ENCODE measurements around the gene TSPAN16. TPM values are rescaled to one million over a fixed set of nuclear protein-coding genes. Genes with fewer than 3 reads are reported as not detected.

The TSPAN16 gene
- total RNA-seq, 1 experiment from 2014 or later: not detected

DNA sequence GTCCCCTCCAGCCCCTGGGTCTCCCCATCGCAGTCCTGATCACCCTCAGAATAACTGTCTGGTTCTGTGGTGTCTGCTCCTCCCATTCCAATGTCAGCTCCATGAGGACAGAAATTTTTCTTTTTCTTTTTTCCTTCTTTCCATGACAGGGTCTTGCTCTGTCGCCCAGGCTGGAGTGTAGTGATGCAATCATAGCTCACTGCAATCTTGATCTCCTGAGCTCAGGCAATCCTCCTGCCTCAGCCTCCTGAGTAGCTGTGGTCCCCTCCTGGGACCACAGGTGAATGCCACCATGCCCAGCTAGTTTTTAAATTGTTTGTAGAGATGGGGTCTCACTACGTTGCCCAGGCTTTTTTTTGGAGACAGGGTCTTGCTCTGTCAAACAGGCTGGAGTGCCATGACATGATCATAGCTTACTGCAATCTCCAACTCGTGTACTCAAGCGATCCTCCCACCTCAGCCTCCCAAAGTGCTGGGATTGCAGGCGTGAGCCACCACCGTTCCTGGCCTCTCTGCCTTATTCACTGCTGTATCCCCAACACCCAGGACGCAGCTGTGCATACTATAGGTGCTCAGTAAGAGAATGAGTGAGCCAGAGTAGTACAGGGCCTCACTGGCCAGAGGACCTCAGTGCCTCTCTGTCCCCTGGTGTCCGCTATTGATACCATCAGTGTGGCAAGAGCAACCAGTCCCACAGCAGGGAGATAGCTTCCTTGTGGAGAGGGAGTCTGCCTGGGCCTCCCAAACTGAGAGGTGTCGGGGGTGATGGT lies 28.5 kb upstream of the TSPAN16 start:
- TF ChIP-seq, protein P1, sequence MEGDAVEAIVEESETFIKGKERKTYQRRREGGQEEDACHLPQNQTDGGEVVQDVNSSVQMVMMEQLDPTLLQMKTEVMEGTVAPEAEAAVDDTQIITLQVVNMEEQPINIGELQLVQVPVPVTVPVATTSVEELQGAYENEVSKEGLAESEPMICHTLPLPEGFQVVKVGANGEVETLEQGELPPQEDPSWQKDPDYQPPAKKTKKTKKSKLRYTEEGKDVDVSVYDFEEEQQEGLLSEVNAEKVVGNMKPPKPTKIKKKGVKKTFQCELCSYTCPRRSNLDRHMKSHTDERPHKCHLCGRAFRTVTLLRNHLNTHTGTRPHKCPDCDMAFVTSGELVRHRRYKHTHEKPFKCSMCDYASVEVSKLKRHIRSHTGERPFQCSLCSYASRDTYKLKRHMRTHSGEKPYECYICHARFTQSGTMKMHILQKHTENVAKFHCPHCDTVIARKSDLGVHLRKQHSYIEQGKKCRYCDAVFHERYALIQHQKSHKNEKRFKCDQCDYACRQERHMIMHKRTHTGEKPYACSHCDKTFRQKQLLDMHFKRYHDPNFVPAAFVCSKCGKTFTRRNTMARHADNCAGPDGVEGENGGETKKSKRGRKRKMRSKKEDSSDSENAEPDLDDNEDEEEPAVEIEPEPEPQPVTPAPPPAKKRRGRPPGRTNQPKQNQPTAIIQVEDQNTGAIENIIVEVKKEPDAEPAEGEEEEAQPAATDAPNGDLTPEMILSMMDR (conservative IDR thresholded peaks at IDR 0.05; ENCODE audit: low read depth, low read length): no peak
- intact Hi-C loops (cut with micrococcal nuclease; ENCODE audit: unreplicated experiment): no loop called here
- CTCF ChIA-PET: interaction anchor here (0.6 kb wide), 1 partner anchor 214 kb away, joined by 8 read pairs; no protein-coding TSS in a partner anchor
- Histone ChIP-seq H3K9me3 (ENCODE audit: low read depth, low read length, poor library complexity, severe bottlenecking) (no peaks in the 10 kb centered on the region), H3K36me3 (ENCODE audit: insufficient read depth, low read length, poor library complexity, severe bottlenecking) (no peaks in the 10 kb centered on the region), H3K4me3 (ENCODE audit: low read depth, low read length, poor library complexity, severe bottlenecking) (no peak overlapping the region), H3K27me3 (replicated peaks; ENCODE audit: insufficient read depth, low read depth, low read length, poor library complexity) (no peaks in the 10 kb centered on the region), H3K4me1 (ENCODE audit: insufficient read depth, low read length, poor library complexity, severe bottlenecking) (peaks cover 6% of the 10 kb centered on the region), H3K27ac (ENCODE audit: low read depth, low read length, poor library complexity, severe bottlenecking) (no peak overlapping the region)
- BruUV-seq (replicated peaks): no TSS peak
- POLR2A ChIA-PET (ENCODE audit: low non-redundant PET): interaction anchor here (0.7 kb wide), 1 partner anchor 302 kb away, joined by 3 read pairs; no protein-coding TSS in a partner anchor
- no peak for DNase-seq (ENCODE audit: low spot score)

GRCh38 chr19:11268783-11269267 lies 27.1 kb upstream of the TSPAN16 start:
- no peak overlapping the region for H3K4me3 ChIP-seq (ENCODE audit: low read depth, low read length, poor library complexity, severe bottlenecking)
- no TSS peak for BruUV-seq (replicated peaks)
- CTCF ChIA-PET: no interaction called here
- no peak for TF ChIP-seq EZH2 (IDR thresholded peaks at IDR 0.05; ENCODE audit: borderline replicate concordance, low read depth, low read length, poor library complexity, severe bottlenecking)
- TF ChIP-seq, protein P1 (conservative IDR thresholded peaks at IDR 0.05; ENCODE audit: low read depth, low read length): no peak
- DNase-seq (ENCODE audit: low spot score): peak; percentile 54
- intact Hi-C loops (cut with micrococcal nuclease; ENCODE audit: unreplicated experiment): no loop called here
- no peaks in the 10 kb centered on the region for H3K9me3 ChIP-seq (ENCODE audit: low read depth, low read length, poor library complexity, severe bottlenecking)
- POLR2A ChIA-PET (ENCODE audit: low non-redundant PET): no interaction called here
- peak overlapping the region; percentile 64 for H3K27ac ChIP-seq (ENCODE audit: low read depth, low read length, poor library complexity, severe bottlenecking)
- peaks cover 6% of the 10 kb centered on the region for H3K4me1 ChIP-seq (ENCODE audit: insufficient read depth, low read length, poor library complexity, severe bottlenecking)
- H3K27me3 ChIP-seq (replicated peaks; ENCODE audit: insufficient read depth, low read depth, low read length, poor library complexity): no peaks in the 10 kb centered on the region
- H3K36me3 ChIP-seq (ENCODE audit: insufficient read depth, low read length, poor library complexity, severe bottlenecking): no peaks in the 10 kb centered on the region

DNA sequence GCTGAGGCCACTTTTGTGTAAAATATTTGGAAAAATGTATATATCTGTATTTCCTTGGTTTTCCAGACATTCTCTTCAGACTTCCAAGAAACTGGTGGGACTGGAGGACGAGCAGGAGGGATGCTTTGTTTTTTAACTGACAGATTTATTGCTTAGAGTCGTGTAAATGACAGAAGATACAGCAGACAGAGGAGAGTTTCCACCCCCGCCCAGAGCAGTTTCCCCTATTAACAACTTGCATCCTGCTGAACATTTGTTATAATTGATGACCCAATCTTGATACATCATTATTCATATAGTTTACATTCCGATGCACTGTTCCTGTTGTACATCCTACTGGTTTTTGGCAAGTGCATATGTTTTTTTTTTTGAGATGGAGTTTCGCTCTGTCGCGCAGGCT lies 26.6 kb upstream of the TSPAN16 start:
- Histone ChIP-seq H3K9me3 (ENCODE audit: low read depth, low read length, poor library complexity, severe bottlenecking) (no peaks in the 10 kb centered on the region), H3K4me3 (ENCODE audit: low read depth, low read length, poor library complexity, severe bottlenecking) (no peak overlapping the region), H3K36me3 (ENCODE audit: insufficient read depth, low read length, poor library complexity, severe bottlenecking) (no peaks in the 10 kb centered on the region), H3K27ac (ENCODE audit: low read depth, low read length, poor library complexity, severe bottlenecking) (peak overlapping the region; percentile 64), H3K4me1 (ENCODE audit: insufficient read depth, low read length, poor library complexity, severe bottlenecking) (peaks cover 6% of the 10 kb centered on the region), H3K27me3 (replicated peaks; ENCODE audit: insufficient read depth, low read depth, low read length, poor library complexity) (no peaks in the 10 kb centered on the region)
- CTCF ChIA-PET: no interaction called here
- BruUV-seq (replicated peaks): no TSS peak
- POLR2A ChIA-PET (ENCODE audit: low non-redundant PET): no interaction called here
- DNase-seq (ENCODE audit: low spot score): peak; percentile 89
- no peak for TF ChIP-seq EZH2 (IDR thresholded peaks at IDR 0.05; ENCODE audit: borderline replicate concordance, low read depth, low read length, poor library complexity, severe bottlenecking)
- TF ChIP-seq, protein P1 (conservative IDR thresholded peaks at IDR 0.05; ENCODE audit: low read depth, low read length): no peak
- intact Hi-C loops (cut with micrococcal nuclease; ENCODE audit: unreplicated experiment): no loop called here
